NCI-H1092 (cell line): ENCODE results near the gene PTPRT.

ENCODE experiments used
- DNase-seq: peaks from one replicate; lab custom pipeline; 2025; lab: John Stamatoyannopoulos, UW

PTPRT gene

DNA sequence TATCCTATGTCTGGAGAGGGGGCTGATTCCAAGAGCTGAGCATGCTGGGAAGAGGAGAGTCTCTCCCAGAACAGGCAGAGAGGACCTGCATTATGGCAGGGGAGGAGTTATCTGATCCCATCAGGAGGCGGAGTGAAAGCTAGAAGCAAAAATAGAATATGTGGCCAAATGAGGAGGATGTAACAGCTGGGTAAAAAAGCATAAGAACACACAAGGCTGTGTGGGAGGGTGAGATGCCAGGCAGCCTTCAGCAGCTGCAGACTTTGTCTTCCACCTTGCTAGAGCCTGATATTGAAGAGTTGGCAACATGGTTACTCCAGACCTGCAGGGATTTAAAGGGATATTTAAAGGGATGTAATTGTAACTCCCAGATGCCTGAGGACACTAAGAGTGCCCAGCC is 167.1 kb downstream of the PTPRT start:
- DNase-seq = no peak

- DNase-seq = no peak
Observed at GRCh38 chr20:43022081-43022480, 167.6 kb downstream of the PTPRT start.

- no peak for DNase-seq
Observed at GRCh38 chr20:43017241-43018030, 172.3 kb downstream of the PTPRT start.

DNA sequence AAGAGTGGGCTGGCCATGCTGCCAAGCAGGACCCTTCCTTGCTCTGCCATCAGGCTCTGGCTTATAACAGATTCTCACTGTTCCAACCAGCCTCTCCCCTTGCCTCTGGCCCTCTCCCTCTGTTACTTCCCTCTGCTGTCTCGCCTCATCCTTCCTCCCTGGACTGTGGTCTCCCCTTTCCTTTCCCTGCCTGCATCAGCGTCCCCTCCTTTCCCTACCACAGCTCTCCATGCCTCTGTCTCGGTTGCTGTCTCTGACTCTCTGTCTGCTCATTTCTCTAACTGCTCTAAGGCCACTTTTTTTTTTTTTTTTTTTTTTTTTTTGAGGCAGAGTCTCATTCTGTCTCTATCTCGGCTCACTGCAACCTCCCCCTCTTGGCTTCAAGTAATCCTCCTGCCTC is 173.4 kb downstream of the PTPRT start:
- DNase-seq = no peak

DNA sequence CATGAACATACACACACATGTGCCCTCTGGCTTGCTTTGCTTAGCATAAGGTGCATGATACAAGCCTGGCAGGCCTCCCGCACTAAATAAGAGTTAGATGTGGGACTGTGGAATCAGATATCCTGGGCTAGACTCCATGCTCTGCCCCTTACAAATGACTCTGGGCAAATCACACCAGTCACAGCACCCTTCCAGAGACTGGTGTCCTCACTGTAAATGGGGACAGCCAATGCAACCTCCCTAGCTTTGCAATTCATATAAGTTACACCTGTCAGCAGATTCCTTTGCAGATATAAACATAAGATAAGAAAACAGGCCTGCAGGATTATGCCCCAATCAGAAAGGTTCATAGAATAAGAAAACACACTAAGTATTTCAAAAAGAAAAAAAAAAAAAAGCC is 174.1 kb downstream of the PTPRT start:
- DNase-seq = no peak

DNA sequence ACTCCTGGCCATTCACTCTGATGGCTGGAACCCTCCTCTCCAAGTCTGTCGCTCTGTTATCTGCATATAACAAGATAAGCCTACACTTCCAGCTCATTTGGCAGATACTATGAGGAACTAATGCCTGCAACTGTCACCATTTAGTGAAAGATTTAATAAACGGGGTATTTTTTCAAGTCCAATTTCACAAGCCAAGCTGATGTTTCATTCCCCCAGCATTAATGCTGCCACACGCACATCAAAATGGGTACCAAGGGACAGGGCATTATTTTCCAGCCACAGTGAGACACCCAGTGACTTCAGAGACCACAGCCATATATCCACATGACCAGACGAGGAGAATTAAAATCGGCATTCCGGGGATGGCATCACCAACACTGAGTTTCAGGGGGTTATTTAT is 175.5 kb downstream of the PTPRT start:
- no peak for DNase-seq

- DNase-seq = no peak
Observed at GRCh38 chr20:43011491-43011890, 178.2 kb downstream of the PTPRT start.

- no peak for DNase-seq
Observed at GRCh38 chr20:43009532-43009931, 180.2 kb downstream of the PTPRT start.

DNA sequence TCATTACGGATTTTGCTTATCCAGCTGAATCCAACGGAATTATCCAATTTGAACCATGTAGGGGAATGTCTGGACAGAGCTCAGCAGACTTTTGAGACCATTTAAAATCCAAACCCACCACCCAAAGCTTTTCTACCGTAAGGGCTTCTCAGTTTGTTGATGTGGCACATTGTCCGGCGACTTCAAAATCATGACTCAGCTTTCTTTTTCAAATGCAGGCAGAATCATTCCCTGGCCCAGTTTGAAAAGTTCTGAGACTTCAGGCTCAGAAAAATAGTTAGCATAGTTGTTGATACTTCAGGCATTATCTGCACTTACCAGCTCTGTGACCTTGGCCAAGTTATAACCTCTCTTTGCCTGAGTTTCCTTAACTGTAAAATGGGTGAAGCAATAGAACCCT is 182.2 kb downstream of the PTPRT start:
- DNase-seq = no peak

GRCh38 chr20:43006651-43007375 is 182.9 kb downstream of the PTPRT start:
- no peak for DNase-seq

GRCh38 chr20:43003318-43003944 is 186.3 kb downstream of the PTPRT start:
- DNase-seq = no peak

DNA sequence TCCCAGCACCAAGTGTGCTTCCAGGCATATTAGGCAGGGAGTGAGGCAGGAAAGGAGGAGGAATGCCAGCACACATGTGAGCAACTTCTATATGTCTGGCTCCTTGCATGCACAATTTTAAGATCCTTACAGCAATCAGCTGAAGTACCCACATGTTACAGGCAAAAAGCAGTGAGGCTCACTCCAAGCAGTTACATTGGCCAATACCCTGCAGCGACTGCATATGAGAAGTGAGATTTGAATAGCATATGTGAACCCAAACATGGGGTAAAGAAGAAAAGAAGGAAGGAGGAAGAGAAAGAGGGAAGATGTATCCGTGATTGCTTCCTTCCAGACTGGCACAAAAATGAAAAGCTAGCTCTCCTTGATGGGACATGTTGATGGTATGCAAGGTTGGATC is 193.6 kb downstream of the PTPRT start:
- no peak for DNase-seq

DNA sequence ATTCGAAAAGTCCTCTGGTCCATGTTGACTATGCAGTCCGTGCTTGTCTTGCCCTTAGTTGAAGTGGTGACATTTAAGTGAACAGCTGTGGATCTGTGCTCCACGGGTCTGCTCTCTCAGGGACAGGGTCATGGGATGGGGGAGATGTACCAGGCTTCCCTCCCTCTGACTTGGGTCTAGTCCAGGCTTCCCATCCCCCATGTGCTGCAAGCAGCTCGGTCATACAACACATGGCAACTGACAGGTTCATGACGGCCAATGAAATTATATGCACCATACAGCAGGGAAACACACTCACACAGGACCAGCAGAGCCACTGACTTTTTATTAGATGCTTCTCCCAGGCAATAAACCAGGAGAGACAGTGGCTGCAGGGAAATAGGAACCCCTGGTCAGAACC is 201.4 kb downstream of the PTPRT start:
- no peak for DNase-seq

GRCh38 chr20:42987376-42988114 is 202.2 kb downstream of the PTPRT start:
- DNase-seq = no peak

DNA sequence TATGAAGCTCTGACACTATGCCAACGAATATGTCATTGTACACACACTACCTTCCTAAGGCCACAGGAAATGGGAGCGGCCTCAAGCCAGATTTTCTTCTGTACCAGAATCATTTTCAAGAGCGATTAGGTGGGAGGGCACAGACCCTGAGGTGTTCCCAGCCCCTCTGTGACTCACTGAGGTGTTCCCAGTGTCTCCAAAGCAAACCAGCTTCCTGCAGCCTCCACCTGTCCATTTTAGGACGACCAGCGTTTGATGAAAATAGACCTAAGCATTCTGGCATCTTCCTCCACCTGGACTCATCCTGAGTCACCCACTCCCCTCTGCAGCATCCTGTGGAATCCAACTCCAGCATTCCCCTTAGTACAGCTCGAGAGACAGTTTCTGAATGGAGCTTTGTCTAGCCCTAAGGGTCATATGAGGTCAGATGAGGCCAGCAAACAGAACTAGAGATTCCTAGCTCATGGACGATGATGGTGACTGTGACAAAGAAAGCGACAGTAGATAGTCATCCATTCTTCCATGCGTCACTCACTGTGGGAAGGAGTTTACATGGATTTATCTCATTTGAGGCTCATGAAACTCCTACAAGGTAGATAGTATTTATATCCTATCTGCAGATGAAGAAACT is 203.4 kb downstream of the PTPRT start:
- DNase-seq = no peak

DNA sequence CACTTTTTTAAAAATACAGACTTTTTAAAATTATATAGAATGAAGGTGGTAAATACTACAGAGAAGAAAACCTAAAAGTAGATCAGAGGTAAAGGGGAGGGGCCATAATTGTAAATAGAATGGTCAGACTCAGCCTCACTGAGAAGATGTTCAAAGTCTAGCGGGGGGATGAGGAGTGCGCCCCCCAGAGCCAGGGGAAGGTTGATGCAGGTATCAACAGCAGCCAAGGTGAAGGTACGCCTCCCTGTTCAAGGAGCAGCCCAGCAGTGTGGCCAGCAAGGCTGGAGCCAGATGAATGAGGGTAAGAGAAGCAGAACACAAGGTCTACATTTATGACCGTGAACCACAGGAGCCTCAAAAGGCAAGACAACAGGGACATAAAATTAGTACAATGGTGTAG is 204.1 kb downstream of the PTPRT start:
- no peak for DNase-seq

- no peak for DNase-seq
Observed at GRCh38 chr20:42982218-42982617, 207.5 kb downstream of the PTPRT start.

- DNase-seq = no peak
Observed at GRCh38 chr20:42981253-42981652, 208.5 kb downstream of the PTPRT start.

- DNase-seq = no peak
Observed at GRCh38 chr20:42979720-42980119, 210.0 kb downstream of the PTPRT start.

DNA sequence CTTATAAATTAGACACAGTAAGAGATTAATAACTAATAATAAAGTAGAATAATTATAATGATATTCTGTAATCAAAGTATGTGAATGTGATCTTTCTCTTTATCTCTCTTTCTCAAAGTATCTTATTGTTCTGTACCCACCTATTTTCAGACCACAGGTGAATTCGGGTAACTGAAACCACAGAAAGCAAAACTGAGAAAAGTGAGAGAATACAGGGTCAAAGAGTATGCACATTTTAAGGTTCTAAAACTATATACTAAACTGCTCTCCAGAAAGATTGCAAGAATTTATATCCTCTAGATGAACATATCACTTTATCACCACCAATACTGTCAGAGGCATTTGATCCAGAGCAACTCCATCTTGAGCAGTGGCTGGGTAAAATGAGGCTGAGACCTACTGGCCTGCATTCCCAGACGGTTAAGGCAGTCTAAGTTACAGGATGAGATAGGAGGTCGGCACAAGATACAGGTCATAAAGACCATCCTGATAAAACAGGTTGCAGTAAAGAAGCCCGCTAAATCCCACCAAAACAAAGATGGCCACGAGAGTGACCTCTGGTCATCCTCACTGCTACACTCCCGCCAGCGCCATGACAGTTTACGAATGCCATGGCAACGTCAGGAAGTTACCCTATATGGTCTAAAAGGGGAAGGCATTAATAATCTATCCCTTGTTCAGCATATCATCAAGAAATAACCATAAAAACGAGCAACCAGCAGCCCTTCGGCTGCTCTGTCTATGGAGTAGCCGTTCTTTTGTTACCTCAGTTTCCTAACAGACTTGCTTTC is 211.3 kb downstream of the PTPRT start:
- no peak for DNase-seq

DNA sequence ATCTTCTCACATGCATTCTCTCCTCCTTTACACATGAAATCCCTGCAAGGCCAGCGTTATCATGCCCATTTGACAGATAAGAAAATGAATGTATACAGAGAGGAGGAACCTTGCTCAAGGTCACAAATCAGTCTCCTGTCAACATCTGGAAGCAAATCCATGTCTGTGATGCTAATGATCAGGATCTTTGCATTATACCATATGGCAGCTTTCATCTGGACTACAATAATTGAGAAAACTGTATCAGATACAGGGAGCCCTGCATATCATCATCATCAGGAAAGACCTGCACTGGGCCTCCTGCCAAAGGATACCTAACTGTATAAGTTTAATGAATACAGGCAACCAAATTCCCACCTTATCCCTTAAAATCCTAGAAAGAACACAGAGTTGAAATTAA is 213.7 kb downstream of the PTPRT start:
- DNase-seq = no peak
